Epithelial cell of esophagus (primary cell): ENCODE measurements around the gene CRYBG2.
"Not testable (repeated sequence)": the region's sequence is repeated elsewhere in the genome, so short reads cannot be mapped to it uniquely, and the experiment has no call there.

ENCODE experiments used
- DNase-seq: peaks from one replicate; pipeline ENCODE4 v3.0.0; 2010; ENCODE audit warnings: low read depth
- H3K4me3 ChIP-seq: 2 replicates; pipeline ENCODE4 v1.5.1; 2011; ENCODE audit warnings: mild to moderate bottlenecking, low read length, control low read depth
- CTCF ChIP-seq: IDR thresholded peaks from 2 replicates; pipeline ENCODE4 v1.5.1; 2011; ENCODE audit warnings: low read depth, mild to moderate bottlenecking, low read length, control low read depth, inconsistent platforms; ENCODE audit not compliant: insufficient read depth; ENCODE audit errors: missing control alignments

Gene CRYBG2

GRCh38 chr1:26338670-26339069, 15.3 kb downstream of the CRYBG2 start:
- TF ChIP-seq CTCF: no peak
- DNase-seq: no peak
- no peak overlapping the region for H3K4me3 ChIP-seq

GRCh38 chr1:26337625-26338024, 16.3 kb downstream of the CRYBG2 start:
- DNase-seq: no peak
- no peak overlapping the region for H3K4me3 ChIP-seq
- no peak for TF ChIP-seq CTCF

GRCh38 chr1:26337206-26337535, 16.8 kb downstream of the CRYBG2 start:
- TF ChIP-seq CTCF: no peak
- DNase-seq: no peak
- H3K4me3 ChIP-seq: no peak overlapping the region

DNA sequence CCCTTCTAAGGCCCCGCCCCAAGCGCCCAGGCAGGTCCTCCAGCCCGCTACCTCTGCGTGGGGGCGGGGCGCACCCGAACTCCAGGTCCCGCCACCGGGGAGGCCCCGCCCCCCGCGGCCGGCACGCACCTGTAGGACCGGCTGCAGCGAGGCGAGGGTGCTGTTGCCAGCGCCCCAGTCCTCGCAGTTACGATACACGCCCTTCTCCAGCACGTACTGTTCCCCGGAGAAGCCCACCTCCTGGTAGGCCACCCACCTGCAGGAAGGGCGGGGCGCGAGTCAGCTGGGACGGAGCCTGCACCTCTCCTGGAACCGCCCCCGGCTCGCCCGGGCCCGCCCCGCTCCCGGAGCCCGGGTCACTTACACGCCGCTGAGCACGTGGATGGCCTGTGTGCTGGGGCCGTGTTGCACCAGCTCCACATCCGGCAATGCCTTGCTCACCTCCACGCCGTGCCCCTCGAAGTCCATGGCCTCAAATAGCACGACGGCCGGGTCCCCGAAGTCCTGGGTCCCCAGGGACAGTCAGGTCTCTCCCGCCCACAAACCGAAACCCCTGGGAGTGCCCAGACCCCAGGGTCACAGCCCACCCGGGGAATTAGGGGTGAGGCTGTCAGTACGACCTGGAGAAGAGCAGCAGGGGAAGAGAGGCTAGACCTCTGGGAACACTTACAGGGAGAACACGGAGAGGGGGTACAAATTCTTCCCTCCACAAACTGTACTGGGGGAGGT, 17.3 kb downstream of the CRYBG2 start:
- no peak for TF ChIP-seq CTCF
- peak; percentile 95 for DNase-seq
- H3K4me3 ChIP-seq: peak overlapping the region; percentile 73

DNA sequence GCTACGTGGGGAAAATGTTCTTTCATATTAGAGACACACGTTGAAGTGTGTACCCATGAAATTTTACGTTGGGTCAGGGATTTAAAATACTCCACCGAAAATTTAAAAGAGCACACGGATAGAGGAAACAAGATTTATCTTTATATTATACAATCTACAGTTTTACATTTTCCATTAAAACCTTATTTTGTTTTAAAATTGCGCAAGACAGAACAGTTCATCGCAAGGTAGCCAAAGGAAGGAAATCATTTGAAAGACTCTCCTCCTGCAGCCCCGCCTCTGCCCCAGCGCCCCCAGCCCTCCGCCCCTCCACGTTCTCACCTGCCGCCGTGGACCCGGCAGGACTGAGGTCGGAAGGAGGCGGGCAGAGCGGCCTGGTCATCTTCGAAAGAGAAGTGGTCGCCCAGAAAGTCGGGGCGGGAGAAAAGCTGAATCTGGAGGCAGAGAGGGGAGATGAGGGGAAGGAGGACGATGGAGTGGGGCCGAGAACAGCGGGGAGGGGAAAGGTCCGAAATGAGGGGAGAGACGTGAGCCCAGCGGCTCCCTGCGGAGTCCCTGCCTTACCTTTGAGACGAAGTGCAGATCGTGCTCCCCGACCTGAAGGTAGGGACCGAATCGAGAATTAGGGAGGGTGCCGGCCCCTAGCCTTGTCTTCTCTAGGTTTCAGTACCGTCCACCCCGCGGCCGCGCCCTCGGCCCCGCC, 18.0 kb downstream of the CRYBG2 start:
- TF ChIP-seq CTCF: no peak
- no peak for DNase-seq
- peak overlapping the region; percentile 73 for H3K4me3 ChIP-seq

DNA sequence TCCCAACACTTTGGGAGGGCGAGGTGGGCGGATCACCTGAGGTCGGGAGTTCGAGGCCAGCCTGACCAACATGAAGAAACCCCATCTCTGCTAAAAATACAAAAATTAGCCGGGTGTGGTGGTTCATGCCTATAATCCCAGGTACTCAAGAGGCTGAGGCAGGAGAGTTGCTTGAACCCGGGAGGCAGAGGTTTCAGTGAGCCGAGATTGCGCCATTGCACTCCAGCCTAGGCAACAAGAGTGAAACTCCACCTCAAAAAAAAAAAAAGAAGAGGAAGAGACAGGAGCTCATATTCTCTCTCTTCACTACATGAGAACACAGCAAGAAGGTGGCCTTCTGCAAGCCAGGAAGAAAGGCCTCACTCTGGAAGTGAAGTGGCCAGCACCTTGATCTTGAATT, 20.6 kb downstream of the CRYBG2 start:
- not testable (repeated sequence) for H3K4me3 ChIP-seq, DNase-seq

DNA sequence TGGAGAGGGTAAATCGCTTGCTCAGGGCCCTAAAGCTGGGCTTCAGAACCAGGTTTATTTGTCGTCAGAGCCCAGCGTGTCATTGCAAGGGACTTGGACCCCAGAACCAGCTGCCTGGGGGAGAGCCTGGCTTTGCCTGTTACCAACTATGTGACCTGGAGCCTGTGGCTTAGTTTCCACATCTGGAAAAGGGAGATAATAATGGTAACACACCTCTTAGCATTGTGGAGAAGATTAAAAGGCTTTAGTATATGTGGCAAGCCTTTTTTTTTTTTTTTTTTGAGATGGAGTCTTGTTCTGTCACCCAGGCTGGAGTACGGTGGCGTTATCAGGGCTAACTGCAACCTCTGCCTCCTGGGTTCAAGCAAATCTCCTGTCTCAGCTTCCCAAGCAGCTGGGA, 23.7 kb downstream of the CRYBG2 start:
- no peak for TF ChIP-seq CTCF
- DNase-seq: no peak
- no peak overlapping the region for H3K4me3 ChIP-seq

DNA sequence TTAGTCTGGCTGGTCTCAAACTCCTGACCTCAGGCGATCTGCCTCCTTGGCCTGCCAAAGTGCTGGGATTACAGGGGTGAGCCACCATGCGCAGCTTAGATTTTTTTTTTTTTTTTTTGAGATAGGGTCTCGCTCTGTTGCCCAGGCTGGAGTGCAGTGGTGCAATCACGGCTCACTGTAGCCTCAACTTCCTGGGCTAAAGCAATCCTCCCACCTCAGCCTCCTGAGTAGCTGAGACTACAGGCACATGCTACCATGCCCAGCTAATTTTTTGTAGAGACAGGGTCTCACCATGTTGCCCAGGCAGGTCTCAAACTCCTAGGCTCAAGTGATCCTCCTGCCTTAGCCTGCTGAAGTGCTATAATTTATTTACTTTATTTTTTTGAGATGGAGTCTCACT, 24.6 kb downstream of the CRYBG2 start:
- DNase-seq, H3K4me3 ChIP-seq: not testable (repeated sequence)
